ENCODE measurements around the gene HDAC1. TPM values are rescaled to one million over a fixed set of nuclear protein-coding genes. Genes with fewer than 3 reads are reported as not detected.

HDAC1 gene
- total and polyA plus RNA-seq, 2 experiments from 2014 or later: 76.9 to 96.8 TPM

DNA sequence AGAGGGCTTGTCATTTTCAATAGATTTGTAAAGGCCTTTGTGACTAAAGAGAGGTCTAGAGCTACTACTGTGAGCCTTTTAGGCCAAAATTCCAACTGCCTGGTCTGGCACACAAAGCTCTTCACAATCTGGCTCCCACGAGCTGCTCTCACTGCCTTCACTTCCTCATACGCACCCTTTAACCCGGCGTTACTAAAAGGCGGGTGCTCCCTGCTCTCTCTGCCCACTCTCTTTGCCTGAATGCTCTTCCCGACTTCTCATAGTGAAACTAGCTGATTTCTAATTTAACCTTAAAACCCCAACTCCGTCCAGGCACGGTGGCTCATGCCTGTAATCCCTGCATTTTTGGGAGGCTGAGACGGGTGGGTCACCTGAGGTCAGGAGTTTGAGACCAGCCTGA lies 88.2 kb downstream of the HDAC1 start:
- TF ChIP-seq, protein P1, sequence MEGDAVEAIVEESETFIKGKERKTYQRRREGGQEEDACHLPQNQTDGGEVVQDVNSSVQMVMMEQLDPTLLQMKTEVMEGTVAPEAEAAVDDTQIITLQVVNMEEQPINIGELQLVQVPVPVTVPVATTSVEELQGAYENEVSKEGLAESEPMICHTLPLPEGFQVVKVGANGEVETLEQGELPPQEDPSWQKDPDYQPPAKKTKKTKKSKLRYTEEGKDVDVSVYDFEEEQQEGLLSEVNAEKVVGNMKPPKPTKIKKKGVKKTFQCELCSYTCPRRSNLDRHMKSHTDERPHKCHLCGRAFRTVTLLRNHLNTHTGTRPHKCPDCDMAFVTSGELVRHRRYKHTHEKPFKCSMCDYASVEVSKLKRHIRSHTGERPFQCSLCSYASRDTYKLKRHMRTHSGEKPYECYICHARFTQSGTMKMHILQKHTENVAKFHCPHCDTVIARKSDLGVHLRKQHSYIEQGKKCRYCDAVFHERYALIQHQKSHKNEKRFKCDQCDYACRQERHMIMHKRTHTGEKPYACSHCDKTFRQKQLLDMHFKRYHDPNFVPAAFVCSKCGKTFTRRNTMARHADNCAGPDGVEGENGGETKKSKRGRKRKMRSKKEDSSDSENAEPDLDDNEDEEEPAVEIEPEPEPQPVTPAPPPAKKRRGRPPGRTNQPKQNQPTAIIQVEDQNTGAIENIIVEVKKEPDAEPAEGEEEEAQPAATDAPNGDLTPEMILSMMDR (IDR thresholded peaks at IDR 0.05; ENCODE audit: low read depth, low read length): no peak

More for the DNA sequence above, 88.2 kb downstream of the HDAC1 start:
- H3K4me3 ChIP-seq: no peak overlapping the region
- no peaks in the 10 kb centered on the region for H3K4me1 ChIP-seq (ENCODE audit: low read depth)
- H3K9me3 ChIP-seq (ENCODE audit: low read depth): no peaks in the 10 kb centered on the region
- no peak overlapping the region for H3K27ac ChIP-seq
- no peak for DNase-seq (ENCODE audit: low read depth in 1 of 2, low spot score in 1 of 2)
- H3K36me3 ChIP-seq: peaks cover 70% of the 10 kb centered on the region
- no peaks in the 10 kb centered on the region for H3K27me3 ChIP-seq

Other genes with a start within 250 kb of the HDAC1 start
- 5.1 TPM in 2 replicates for gene TMEM39B, start 219.1 kb upstream of the HDAC1 start, total RNA-seq
- 4.6 and 7.0 TPM in 2 replicates for gene TMEM39B, start 219.1 kb upstream of the HDAC1 start, polyA plus RNA-seq
- gene KPNA6, start 184.0 kb upstream of the HDAC1 start, total RNA-seq: 36.8 and 45.7 TPM in 2 replicates
- 33.8 and 53.2 TPM in 2 replicates for gene KPNA6, start 184.0 kb upstream of the HDAC1 start, polyA plus RNA-seq
- gene TXLNA, start 112.4 kb upstream of the HDAC1 start, total RNA-seq: 40.8 and 40.9 TPM in 2 replicates
- gene TXLNA, start 112.4 kb upstream of the HDAC1 start, polyA plus RNA-seq: 31.3 and 33.3 TPM in 2 replicates
- gene CCDC28B, start 91.5 kb upstream of the HDAC1 start, total RNA-seq: 68.7 and 75.1 TPM in 2 replicates
- gene CCDC28B, start 91.5 kb upstream of the HDAC1 start, polyA plus RNA-seq: 99.7 and 111 TPM in 2 replicates
- 1.4 and 2.0 TPM in 2 replicates for gene IQCC, start 86.4 kb upstream of the HDAC1 start, total RNA-seq
- gene IQCC, start 86.4 kb upstream of the HDAC1 start, polyA plus RNA-seq: 2.8 and 4.8 TPM in 2 replicates
- not detected in 2 replicates for gene DCDC2B, start 83.0 kb upstream of the HDAC1 start, total RNA-seq
- 0.64 and 0.72 TPM in 2 replicates for gene DCDC2B, start 83.0 kb upstream of the HDAC1 start, polyA plus RNA-seq
- 24.1 and 26.2 TPM in 2 replicates for gene TMEM234, start 69.7 kb upstream of the HDAC1 start, total RNA-seq
- 36.8 and 38.0 TPM in 2 replicates for gene TMEM234, start 69.7 kb upstream of the HDAC1 start, polyA plus RNA-seq
- 165 and 227 TPM in 2 replicates for gene EIF3I, start 69.7 kb upstream of the HDAC1 start, total RNA-seq
- 239 and 243 TPM in 2 replicates for gene EIF3I, start 69.7 kb upstream of the HDAC1 start, polyA plus RNA-seq
- gene FAM167B, start 44.9 kb upstream of the HDAC1 start, total RNA-seq: 1.4 and 2.1 TPM in 2 replicates
- gene FAM167B, start 44.9 kb upstream of the HDAC1 start, polyA plus RNA-seq: 1.2 and 4.6 TPM in 2 replicates
- 0.18 TPM in 1 of 2 replicates, not detected in the other for gene LCK, start 40.8 kb upstream of the HDAC1 start, total RNA-seq
- gene LCK, start 40.8 kb upstream of the HDAC1 start, polyA plus RNA-seq: 0.16 TPM in 1 of 2 replicates, not detected in the other
- gene MARCKSL1, start 44.1 kb downstream of the HDAC1 start, total RNA-seq: 263 and 317 TPM in 2 replicates
- gene MARCKSL1, start 44.1 kb downstream of the HDAC1 start, polyA plus RNA-seq: 435 and 587 TPM in 2 replicates
- gene FAM229A, start 70.4 kb downstream of the HDAC1 start, total RNA-seq: 8.6 and 12.0 TPM in 2 replicates
- 8.7 and 12.3 TPM in 2 replicates for gene FAM229A, start 70.4 kb downstream of the HDAC1 start, polyA plus RNA-seq
- 2.3 and 8.0 TPM in 2 replicates for gene TSSK3, start 70.5 kb downstream of the HDAC1 start, total RNA-seq
- 4.5 and 4.7 TPM in 2 replicates for gene TSSK3, start 70.5 kb downstream of the HDAC1 start, polyA plus RNA-seq
- 78.7 and 79.5 TPM in 2 replicates for gene BSDC1, start 102.4 kb downstream of the HDAC1 start, total RNA-seq
- 56.2 and 56.7 TPM in 2 replicates for gene BSDC1, start 102.4 kb downstream of the HDAC1 start, polyA plus RNA-seq
- 1.8 and 2.1 TPM in 2 replicates for gene ZBTB8B, start 173.0 kb downstream of the HDAC1 start, total RNA-seq
- gene ZBTB8B, start 173.0 kb downstream of the HDAC1 start, polyA plus RNA-seq: 0.56 and 0.96 TPM in 2 replicates
- 3.8 and 5.7 TPM in 2 replicates for gene ZBTB8A, start 247.3 kb downstream of the HDAC1 start, total RNA-seq
- gene ZBTB8A, start 247.3 kb downstream of the HDAC1 start, polyA plus RNA-seq: 2.6 and 4.4 TPM in 2 replicates

Measured in cardiac muscle cell (in vitro differentiated cells and primary cell).